KOPT-K1 (cell line): ENCODE results near the gene WDFY4.

ENCODE experiments used
- H3K27ac ChIP-seq: fragments of 200-600 bp; sonication (generic); 2 replicates; pipeline ENCODE4 v1.5.1; 2016; ENCODE audit warnings: antibody characterized with exemption, mild to moderate bottlenecking, low read depth, low read length; ENCODE audit not compliant: poor library complexity, severe bottlenecking
- H3K36me3 ChIP-seq: fragments of 200-600 bp; sonication (generic); 2 replicates; pipeline ENCODE4 v1.5.1; 2017; ENCODE audit warnings: antibody characterized with exemption, mild to moderate bottlenecking, low read length, moderate library complexity; ENCODE audit not compliant: insufficient read depth
- H3K9me3 ChIP-seq: fragments of 200-600 bp; sonication (generic); 2 replicates; pipeline ENCODE4 v1.5.1; 2017; ENCODE audit warnings: antibody characterized with exemption, low read length, mild to moderate bottlenecking; ENCODE audit not compliant: insufficient read depth, poor library complexity, severe bottlenecking

The WDFY4 gene

GRCh38 chr10:48926255-48926654, 241.6 kb downstream of the WDFY4 start:
- Histone ChIP-seq H3K9me3 (no peaks in the 10 kb centered on the region), H3K36me3 (no peaks in the 10 kb centered on the region), H3K27ac (no peak overlapping the region)

DNA sequence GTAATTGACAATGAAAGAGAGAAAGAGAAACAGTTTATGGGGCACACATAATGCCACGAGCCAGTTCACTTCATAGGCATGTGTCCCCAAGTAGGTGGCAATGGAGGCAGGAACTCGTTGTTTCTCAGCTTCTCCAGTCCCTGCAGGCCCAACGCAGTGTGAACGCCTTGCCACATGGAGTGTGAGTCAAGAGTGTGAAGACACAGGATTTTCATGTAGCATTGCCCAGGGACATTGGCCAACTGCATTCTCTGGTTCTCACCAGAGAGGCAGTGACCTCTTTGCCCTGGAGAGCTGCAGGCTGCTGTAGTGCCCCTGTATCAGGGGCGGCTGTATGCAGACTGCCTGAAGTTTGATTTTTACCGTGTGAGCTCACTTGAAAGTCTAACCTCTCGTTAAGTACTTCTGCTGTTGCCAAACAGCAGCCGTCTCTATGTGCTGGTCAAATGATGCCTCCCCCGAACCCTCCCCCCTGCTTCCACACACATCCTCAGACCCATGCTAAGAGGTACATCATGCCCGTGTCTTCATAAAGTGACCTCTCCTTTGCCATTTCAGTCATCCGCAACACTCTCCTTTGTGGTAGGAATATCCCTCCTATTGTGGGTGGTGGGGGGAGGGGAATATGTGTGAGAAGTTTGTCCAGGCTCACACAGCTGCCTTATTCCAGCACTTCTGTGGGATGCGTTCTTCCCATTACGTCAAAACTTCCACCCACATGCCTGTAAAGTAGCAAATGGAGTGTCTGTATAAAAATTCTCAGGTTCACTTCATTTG, 242.3 kb downstream of the WDFY4 start:
- Histone ChIP-seq H3K9me3 (no peaks in the 10 kb centered on the region), H3K36me3 (no peaks in the 10 kb centered on the region), H3K27ac (no peak overlapping the region)

GRCh38 chr10:48929413-48929990, 244.8 kb downstream of the WDFY4 start:
- Histone ChIP-seq H3K9me3 (no peaks in the 10 kb centered on the region), H3K36me3 (no peaks in the 10 kb centered on the region), H3K27ac (no peak overlapping the region)

DNA sequence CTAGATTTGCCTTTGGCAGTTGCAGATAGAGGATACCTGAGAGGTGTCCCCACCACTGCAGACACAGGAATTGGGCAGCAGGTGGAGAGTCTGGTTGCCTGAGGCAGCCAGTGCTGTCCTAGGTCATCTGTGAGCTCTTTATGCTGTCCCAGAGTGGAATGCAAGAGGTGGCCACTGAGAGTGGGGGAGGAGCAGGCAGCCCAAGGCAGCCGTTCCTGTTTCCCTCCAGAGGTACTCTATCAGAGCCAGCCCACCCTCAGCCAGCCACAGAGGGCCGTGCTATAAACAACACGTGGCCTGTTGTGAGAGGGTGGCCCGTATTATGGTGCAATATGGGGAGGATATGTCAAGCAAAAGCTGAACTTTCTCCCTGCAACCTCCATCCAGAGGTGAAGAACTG, 246.5 kb downstream of the WDFY4 start:
- Histone ChIP-seq H3K27ac (no peak overlapping the region), H3K36me3 (no peaks in the 10 kb centered on the region), H3K9me3 (no peaks in the 10 kb centered on the region)

DNA sequence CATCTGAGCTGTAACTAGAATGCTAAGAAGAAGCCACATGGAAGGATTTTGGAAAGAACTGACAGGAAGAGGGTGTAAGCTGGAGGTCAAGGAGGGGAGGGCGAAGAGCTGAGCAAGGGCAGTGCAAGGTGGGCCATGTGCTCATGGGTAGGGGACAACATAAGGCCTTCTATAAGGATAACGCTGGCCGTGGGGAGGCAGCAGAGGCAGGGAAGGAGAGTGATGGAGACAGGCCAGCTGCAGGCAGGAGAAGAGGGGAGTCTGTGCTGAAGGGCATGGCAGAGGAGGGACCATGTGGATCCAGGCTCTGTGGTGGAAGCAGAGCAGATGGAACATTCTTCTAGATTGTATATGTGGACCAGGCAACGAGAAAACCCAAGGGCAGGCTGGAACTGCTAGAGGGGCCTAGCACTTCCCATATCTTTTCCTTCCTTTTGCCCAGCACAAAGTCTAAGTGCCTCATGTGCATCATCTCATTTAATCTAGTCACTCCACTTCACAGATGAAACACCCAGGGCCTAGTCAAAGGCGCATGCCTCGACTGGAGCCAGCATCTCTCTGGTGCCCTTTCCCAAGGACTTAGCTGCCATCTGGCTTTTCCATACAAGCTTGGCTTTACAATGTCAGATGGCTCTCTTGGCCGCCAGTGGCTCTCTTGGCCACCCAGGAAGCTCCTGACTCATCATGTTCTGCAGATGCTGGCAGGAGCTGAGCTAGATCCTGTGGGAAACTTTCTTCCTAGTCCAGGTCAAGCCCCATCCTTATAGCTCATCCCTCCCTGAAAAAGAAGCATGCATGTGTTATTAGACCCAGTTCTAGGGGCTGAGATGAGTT, 248.4 kb downstream of the WDFY4 start:
- Histone ChIP-seq H3K9me3 (no peaks in the 10 kb centered on the region), H3K27ac (no peak overlapping the region), H3K36me3 (no peaks in the 10 kb centered on the region)

DNA sequence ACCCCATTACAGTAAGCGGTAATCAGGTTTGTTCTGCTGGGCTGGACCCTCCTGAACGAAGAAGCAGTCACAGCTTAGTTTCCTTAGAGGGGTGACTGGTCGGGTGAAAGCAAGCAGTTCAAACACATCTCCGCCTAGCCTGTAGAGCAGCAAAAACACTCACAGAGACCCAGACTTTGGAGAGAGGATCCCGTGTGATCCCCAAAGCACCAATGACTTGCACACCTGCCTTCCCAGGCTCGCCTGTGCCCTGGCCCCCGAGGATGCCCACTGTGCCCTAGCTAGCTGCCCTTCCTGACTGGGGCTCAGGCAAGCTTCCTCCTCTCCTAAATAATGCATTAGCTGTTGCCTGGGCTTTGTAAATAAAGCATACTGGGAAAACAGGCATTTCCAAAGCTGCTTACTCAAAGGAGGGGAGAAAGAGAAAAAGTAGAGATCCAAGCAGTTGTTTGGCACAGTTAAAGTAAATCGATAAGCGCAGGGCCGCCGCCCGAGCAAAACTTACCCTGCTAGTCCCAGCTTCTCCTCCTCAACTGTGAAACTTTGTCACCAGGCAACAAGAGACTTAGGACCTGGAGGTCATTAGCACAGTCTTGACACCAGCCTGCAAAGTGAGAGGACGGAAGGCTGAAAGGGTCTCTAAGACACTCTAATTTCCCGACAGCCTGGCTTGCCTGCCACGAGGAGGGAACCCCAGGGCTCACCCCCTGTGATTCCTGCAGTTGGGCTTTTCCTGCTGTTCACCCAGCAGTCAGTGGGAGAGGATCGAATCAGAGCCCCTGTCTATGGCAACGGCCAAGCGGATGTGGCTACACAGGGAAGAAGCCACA, 250.2 kb downstream of the WDFY4 start:
- Histone ChIP-seq H3K36me3 (no peaks in the 10 kb centered on the region), H3K27ac (no peak overlapping the region), H3K9me3 (no peaks in the 10 kb centered on the region)

- Histone ChIP-seq H3K36me3 (no peaks in the 10 kb centered on the region), H3K27ac (no peak overlapping the region)
Observed at GRCh38 chr10:48935577-48935976, 250.9 kb downstream of the WDFY4 start.

DNA sequence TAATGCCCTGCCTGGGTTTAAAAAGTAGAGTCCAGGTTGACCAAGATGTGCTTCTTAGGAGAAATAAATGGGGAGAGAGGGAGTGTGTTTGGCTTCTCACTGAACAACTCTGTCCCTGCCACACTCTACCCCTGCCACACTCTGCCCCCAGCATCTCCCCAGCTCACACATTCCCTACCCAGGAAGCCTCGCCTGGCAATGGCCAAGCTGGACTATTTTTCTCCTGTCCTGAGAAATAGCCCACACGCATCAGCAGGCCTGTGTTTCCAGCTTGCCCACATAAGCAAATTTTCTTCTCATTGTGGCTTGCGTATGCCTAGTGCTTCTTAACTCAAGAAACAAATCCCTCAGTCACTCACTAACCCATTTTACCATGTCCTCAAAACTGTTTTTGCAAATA, 253.1 kb downstream of the WDFY4 start:
- H3K27ac ChIP-seq, result no peak overlapping the region
- H3K36me3 ChIP-seq, result no peaks in the 10 kb centered on the region
- no peaks in the 10 kb centered on the region for H3K9me3 ChIP-seq

More at GRCh38 chr10:48935577-48935976, 250.9 kb downstream of the WDFY4 start:
- no peaks in the 10 kb centered on the region for H3K9me3 ChIP-seq

GRCh38 chr10:48938281-48938680, 253.6 kb downstream of the WDFY4 start:
- H3K9me3 ChIP-seq, result no peaks in the 10 kb centered on the region
- H3K27ac ChIP-seq, result no peak overlapping the region
- no peaks in the 10 kb centered on the region for H3K36me3 ChIP-seq

DNA sequence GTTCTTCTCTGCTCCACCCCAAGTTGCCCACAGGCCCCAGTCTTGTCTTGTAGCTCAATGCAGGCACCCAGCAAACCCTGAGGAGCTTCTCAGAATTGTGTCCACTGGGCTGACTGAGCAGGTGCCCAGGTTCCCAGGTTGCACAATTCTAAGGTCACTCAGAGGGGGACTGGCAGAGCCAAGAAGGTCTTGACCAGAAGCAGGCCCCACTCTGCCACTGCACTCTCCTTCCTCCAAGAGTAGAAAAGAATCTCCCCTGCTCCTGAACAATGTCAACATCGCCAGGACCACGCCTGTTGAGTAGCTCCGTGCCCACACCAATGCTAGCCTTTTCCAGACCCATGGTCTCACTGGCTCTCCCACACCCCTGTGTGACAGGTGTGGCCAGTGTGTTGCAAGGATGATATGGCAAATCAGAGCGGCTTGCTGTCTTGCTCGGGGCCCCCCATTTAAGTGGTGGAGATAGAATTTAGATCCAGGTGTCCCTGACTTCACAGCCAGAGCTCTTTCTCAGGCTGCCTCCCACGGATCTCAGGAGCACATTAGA, 254.4 kb downstream of the WDFY4 start:
- H3K36me3 ChIP-seq, result no peaks in the 10 kb centered on the region
- H3K9me3 ChIP-seq, result no peaks in the 10 kb centered on the region
- no peak overlapping the region for H3K27ac ChIP-seq

GRCh38 chr10:48939790-48940325, 255.2 kb downstream of the WDFY4 start, which contains the start of gene LRRC18:
TSS of gene LRRC18 (minus strand) at chr10:48939840. CDS start at chr10:48914155, 25,685 bp downstream.
- no peak within 1 kb of the TSS for H3K27ac ChIP-seq
- H3K9me3 ChIP-seq, result no peaks in the 10 kb centered on the region
- H3K36me3 ChIP-seq, result no peaks in the 10 kb centered on the region

DNA sequence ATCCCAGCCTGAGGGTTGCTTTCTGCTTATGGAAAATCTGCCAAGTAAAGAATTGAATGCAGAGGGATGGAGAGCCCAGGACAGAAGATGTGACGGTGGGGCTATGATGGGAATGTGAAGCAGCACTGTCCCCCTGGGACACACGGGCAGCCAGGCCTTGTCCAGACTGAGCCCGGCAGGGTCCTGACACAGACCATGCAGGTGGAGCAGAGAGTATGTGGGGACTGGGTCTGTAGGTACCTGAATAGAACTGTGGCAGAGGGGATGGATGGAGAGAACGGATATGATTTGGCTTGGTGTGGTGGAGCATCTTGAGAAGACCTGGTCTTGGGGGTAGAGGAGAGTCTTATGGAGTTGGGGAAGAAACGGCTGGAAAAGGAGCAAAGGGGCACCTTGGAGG, 255.7 kb downstream of the WDFY4 start:
- Histone ChIP-seq H3K36me3 (no peaks in the 10 kb centered on the region), H3K27ac (no peak overlapping the region), H3K9me3 (no peaks in the 10 kb centered on the region)

GRCh38 chr10:48940958-48941357, 256.3 kb downstream of the WDFY4 start:
- Histone ChIP-seq H3K27ac (no peak overlapping the region), H3K9me3 (no peaks in the 10 kb centered on the region), H3K36me3 (no peaks in the 10 kb centered on the region)

DNA sequence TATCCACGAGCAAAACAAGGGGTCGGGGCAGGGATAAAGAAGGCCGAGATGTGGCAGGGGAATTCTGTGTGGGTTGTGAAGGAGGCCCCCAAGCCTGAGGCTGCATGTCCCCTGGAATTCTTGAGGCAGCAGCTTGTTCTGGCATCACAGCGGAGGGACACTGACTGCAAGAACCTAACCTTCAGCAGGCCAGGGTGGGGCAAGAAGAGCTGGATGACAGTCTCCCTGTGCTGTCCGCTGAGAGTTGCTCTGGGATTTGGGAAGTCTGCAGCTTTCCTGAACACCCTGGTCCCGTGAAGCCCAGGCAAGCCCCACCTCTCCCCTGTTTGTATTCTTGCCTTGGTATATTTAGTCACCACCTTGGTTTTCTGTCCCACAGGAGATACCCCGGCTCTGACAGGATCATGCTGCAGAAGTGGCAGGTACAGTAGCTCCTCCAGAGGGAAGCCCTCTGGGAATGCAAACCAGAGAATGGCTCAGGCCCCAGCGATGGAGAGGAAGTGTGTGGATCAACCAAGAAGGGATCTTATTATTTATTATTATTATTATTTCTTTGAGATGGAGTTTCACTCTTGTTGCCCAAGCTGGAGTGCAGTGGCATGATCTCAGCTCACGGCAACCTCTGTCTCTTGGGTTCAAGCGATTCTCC, 256.9 kb downstream of the WDFY4 start:
- Histone ChIP-seq H3K9me3 (no peaks in the 10 kb centered on the region), H3K27ac (no peak overlapping the region), H3K36me3 (no peaks in the 10 kb centered on the region)
